Right atrium auricular region (tissue), 2 donors: Measurements from ENCODE around the gene CRLF2. TPM values are rescaled to one million over a fixed set of nuclear protein-coding genes. Genes with fewer than 3 reads are reported as not detected.
"Not testable (repeated sequence)": the region's sequence is repeated elsewhere in the genome, so short reads cannot be mapped to it uniquely, and the experiment has no call there.

ENCODE experiments used
- DNase-seq: peaks from one replicate; pipeline ENCODE4 v3.0.0-alpha.2; 2019; ENCODE audit warnings: low spot score
- H3K27ac ChIP-seq, 2 donors: fragments of 200-600 bp; sonication (generic); 1 replicate in 1 of 2; 2 replicates in 1 of 2; pipeline ENCODE4 v1.5.1; 2016 to 2019
- H3K27me3 ChIP-seq, 2 donors: fragments of 200-600 bp; sonication (generic); one replicate each; pipeline versions ENCODE4 v1.5.1 to v1.6.0; 2017 to 2019
- H3K36me3 ChIP-seq: fragments of 200-600 bp; sonication (generic); one replicate; pipeline ENCODE4 v1.5.1; 2016
- H3K4me1 ChIP-seq, 2 donors: fragments of 200-600 bp; sonication (generic); one replicate each; pipeline versions ENCODE4 v1.5.1 to v1.6.0; 2017 to 2019
- H3K4me3 ChIP-seq, 2 donors: fragments of 200-600 bp; sonication (generic); 1 replicate in 1 of 2; 2 replicates in 1 of 2; pipeline ENCODE4 v1.5.1; 2017 to 2019; ENCODE audit warnings: mild to moderate bottlenecking in 1 of 2, moderate library complexity in 1 of 2
- H3K9me3 ChIP-seq, 2 donors: fragments of 200-600 bp; sonication (generic); one replicate each; pipeline ENCODE4 v1.5.1; 2019
- total RNA-seq, 2 donors: library from RNA; depleted of rRNA; stranded (reverse); fragments of >200 nt; gene quantifications; one replicate each; pipeline ENCODE4 v1.1.0, GENCODE V29; 2016
- TF ChIP-seq, protein P1 (sequence below), 2 donors: fragments of 200-600 bp; sonication (generic); IDR thresholded peaks; one replicate each; pipeline ENCODE4 v1.5.1; 2019; ENCODE audit warnings: antibody characterized with exemption in 2 of 2

CRLF2 gene
- total RNA-seq, 2 donors from 2014 or later, result not detected

DNA sequence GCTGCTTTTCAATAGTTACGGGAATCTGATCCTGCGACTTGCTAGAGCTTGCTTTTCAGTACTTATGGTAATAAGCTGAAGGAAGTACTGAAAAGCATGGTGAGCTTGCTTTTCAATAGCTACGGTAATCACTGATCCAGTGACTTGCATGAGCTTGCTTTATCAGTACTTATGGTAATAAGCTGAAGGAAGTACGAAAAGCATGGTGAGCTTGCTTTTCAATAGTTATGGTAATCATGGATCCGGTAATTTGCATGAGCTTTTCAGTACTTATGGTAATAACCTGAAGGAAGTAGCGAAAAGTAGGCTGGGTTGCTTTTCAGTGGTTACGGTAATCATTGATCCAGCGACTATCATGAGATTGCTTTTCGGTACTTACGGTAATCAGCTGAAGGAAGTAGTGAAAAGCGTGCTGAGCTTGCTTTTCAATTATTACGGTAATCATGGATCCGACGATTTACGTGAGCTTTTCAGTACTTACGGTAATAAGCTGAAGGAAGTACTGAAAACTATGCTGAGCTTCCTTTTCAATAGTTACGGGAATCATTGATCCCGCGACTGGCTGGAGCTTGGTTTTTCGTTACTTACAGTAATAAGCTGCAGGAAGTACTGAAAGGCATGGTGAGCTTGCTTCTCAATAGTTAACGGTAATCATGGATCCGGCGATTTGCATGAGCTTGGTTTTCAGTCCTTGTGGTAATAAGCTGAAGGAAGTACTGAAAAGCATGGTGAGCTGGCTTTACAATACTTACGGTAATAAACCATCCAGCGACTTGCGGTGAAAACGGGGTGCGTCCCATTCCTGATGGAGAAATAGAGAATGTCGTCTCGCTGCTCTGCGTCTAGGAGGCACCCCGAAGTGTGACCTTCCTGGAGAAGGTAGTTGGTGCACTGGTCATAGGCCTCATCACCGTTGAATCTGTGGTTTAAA lies 6.5 kb downstream of the CRLF2 start:
- DNase-seq, result no peak
- Histone ChIP-seq H3K9me3 (no peaks in the 10 kb centered on the region), H3K4me3 (peak overlapping the region; percentile 10 to 37), H3K4me1 (peaks cover 0 to 12% of the 10 kb centered on the region in 2 donors), H3K27ac (no peak overlapping the region), H3K27me3 (no peaks in the 10 kb centered on the region), H3K36me3 (no peaks in the 10 kb centered on the region)
- TF ChIP-seq, protein P1, sequence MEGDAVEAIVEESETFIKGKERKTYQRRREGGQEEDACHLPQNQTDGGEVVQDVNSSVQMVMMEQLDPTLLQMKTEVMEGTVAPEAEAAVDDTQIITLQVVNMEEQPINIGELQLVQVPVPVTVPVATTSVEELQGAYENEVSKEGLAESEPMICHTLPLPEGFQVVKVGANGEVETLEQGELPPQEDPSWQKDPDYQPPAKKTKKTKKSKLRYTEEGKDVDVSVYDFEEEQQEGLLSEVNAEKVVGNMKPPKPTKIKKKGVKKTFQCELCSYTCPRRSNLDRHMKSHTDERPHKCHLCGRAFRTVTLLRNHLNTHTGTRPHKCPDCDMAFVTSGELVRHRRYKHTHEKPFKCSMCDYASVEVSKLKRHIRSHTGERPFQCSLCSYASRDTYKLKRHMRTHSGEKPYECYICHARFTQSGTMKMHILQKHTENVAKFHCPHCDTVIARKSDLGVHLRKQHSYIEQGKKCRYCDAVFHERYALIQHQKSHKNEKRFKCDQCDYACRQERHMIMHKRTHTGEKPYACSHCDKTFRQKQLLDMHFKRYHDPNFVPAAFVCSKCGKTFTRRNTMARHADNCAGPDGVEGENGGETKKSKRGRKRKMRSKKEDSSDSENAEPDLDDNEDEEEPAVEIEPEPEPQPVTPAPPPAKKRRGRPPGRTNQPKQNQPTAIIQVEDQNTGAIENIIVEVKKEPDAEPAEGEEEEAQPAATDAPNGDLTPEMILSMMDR (IDR thresholded peaks at IDR 0.05), result no peak

DNA sequence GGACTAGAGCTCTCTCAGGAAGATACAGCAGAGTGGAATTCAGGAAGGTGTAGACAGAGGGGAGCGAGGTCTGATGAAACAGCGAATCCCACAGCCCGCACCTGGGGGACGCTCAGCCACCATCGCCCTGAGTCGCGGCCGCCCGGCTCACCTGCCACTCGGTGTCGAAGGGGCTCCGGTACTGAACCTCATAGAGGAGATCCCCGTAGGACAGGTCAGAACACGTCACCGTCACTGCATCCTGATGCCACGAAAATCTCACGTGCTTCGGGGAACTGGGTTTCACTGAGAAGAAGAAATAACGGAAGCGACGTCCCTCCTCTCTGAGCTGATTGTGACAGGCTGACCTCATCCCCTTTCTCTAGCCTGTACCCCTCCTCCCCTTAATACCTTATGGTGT lies 10.2 kb downstream of the CRLF2 start:
- no peak for DNase-seq
- TF ChIP-seq, protein P1 (IDR thresholded peaks at IDR 0.05), result no peak

DNA sequence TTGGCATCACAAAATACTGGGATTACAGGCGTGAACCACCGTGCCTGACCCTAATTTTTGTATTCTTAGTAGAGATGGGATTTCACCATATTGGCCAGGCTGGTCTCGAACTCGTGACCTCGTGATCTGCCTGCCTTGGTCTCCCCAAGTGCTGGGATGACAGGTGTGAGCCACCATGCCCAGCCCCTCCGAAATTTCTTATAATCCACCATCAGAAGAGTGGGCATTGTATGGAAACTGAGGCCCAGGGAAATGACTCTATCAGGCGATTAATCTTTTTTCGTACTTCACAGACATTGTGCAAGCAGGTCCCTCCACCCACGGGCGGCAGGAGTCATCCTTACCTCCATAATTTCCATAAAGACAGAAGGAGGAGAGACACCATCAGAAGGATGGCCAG lies 16.0 kb downstream of the CRLF2 start:
- H3K9me3 ChIP-seq, result no peaks in the 10 kb centered on the region
- DNase-seq, result peak; percentile 30
- H3K4me1 ChIP-seq, result no peaks in the 10 kb centered on the region
- no peaks in the 10 kb centered on the region for H3K27me3 ChIP-seq
- H3K27ac ChIP-seq, result no peak overlapping the region
- H3K36me3 ChIP-seq, result no peaks in the 10 kb centered on the region
- no peak overlapping the region for H3K4me3 ChIP-seq
- TF ChIP-seq, protein P1 (IDR thresholded peaks at IDR 0.05), result no peak

More for the DNA sequence above, 10.2 kb downstream of the CRLF2 start:
- Histone ChIP-seq H3K27me3 (no peaks in the 10 kb centered on the region), H3K4me3 (no peak overlapping the region), H3K9me3 (no peaks in the 10 kb centered on the region), H3K36me3 (no peaks in the 10 kb centered on the region), H3K4me1 (peaks cover 0 to 12% of the 10 kb centered on the region in 2 donors), H3K27ac (no peak overlapping the region)

DNA sequence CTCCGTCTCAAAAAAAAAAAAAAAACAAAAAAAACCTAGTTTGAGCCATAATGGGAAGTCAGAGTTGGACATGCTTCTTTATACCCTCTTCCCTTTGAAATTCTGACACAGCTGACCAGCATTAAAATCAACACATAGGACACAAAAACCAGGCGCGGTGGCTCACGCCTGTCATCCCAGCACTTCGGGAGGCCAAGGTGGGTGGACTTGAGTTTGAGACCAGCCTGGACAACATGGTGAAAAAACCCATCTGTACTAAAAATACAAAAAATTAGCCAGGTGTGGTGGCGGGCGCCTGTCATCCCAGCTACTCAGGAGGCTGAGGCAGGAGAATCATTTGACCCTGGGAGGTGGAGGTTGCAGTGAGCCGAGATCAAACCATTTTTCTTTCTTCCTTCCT lies 20.3 kb downstream of the CRLF2 start:
- peak; percentile 38 for DNase-seq

DNA sequence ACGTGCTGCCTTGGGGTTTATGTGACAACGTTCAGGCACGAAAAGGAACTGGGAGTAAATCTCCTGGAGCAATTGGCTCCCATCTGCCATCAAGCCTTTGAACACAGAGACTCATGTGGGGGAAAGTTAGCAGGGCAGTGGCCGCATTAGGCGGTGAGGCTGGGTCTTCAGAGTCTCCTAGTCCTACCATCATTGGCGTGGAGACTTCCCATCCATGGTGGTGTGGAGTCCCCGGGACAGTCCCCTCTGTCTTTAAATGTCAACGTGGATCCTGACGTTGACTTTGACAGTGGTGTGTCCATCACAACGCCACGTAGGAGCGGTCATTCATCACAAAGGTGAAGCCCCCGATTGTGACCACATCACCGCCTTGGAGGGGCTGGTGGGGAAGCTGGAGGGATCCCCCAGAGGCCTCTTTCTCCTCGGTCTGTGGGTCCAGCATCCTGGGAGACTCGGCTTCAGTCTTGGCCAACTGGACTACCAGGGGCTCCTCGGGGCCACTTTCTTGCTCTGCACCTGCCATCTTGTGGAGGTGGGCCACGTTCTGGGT lies 21.8 kb downstream of the CRLF2 start:
- peak; percentile 23 for DNase-seq
- Histone ChIP-seq H3K27ac (no peak overlapping the region), H3K36me3 (no peaks in the 10 kb centered on the region), H3K4me1 (no peaks in the 10 kb centered on the region), H3K27me3 (no peaks in the 10 kb centered on the region), H3K4me3 (no peak overlapping the region), H3K9me3 (no peaks in the 10 kb centered on the region)
- TF ChIP-seq, protein P1 (IDR thresholded peaks at IDR 0.05), result no peak

More for the DNA sequence above, 20.3 kb downstream of the CRLF2 start:
- not testable (repeated sequence) for H3K36me3 ChIP-seq, H3K4me3 ChIP-seq, H3K27me3 ChIP-seq, H3K9me3 ChIP-seq, H3K4me1 ChIP-seq, H3K27ac ChIP-seq

DNA sequence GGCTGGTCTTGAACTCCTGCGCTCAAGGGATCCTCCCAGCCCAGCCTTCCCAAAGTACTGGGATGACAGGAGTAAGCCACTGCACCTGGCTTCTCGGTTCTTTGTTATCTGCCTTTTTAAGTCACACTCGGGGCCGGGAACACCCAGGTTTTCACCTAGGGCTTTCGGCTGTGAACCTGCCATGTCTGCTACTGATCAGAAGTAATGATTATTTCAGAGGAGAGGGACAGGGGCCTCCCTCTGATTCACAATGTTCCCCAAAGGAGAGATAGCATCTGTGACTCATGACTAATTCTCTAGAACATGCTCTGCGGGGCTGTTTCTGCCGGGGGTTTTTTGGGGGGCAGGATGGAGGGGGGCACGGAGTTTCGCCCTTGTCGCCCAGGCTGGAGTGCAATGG lies 26.9 kb downstream of the CRLF2 start:
- no peaks in the 10 kb centered on the region for H3K4me1 ChIP-seq
- no peak overlapping the region for H3K4me3 ChIP-seq
- no peak overlapping the region for H3K27ac ChIP-seq
- no peak for DNase-seq
- no peaks in the 10 kb centered on the region for H3K36me3 ChIP-seq
- no peaks in the 10 kb centered on the region for H3K9me3 ChIP-seq
- TF ChIP-seq, protein P1 (IDR thresholded peaks at IDR 0.05), result no peak
- no peaks in the 10 kb centered on the region for H3K27me3 ChIP-seq
